ENCODE measurements around the gene INPP5E. TPM values are rescaled to one million over a fixed set of nuclear protein-coding genes. Genes with fewer than 3 reads are reported as not detected.

INPP5E gene
- total and polyA plus RNA-seq, 8 donors, result 3.2 to 32.1 (median 8.6) TPM

DNA sequence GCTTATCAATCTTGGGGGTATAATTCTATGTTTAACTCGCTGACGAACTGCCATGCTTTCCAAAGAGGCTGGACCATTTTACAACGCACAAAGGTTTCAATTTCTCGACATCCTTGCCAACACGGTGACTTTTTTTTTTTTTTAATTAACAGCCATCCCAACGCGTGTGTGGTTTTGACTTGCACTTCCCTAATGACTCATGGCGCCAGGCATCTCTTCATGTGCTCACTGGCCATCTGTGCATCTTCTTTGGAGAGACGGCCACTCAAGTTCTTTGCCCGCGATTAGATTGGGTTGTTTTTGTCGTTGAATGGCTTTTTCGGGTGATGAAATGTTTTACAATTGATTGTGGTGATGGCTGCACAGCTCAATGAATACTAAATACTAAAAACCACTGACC, 53.6 kb downstream of the INPP5E start:
- Histone ChIP-seq H3K9me3 (no peaks in the 10 kb centered on the region), H3K27ac (no peak overlapping the region), H3K27me3 (no peaks in the 10 kb centered on the region), H3K4me1 (no peaks in the 10 kb centered on the region), H3K4me3 (no peak overlapping the region), H3K36me3 (peaks cover 35 to 100% (median 99%) of the 10 kb centered on the region in 4 donors)
- WGBS, 5 donors, result 82 to 91% (median 88%) methylated on average over 13 of the region's 13 CpGs
- intact Hi-C loops (cut with DNase I; ENCODE audit: low total_unique reads), result no loop called here
- DNase-seq, result no peak
- TF ChIP-seq POLR2A (IDR thresholded peaks at IDR 0.05), result no peak
- TF ChIP-seq EP300 (IDR thresholded peaks at IDR 0.05), result no peak
- TF ChIP-seq POLR2AphosphoS5 (IDR thresholded peaks at IDR 0.05), result no peak
- TF ChIP-seq, protein P1, sequence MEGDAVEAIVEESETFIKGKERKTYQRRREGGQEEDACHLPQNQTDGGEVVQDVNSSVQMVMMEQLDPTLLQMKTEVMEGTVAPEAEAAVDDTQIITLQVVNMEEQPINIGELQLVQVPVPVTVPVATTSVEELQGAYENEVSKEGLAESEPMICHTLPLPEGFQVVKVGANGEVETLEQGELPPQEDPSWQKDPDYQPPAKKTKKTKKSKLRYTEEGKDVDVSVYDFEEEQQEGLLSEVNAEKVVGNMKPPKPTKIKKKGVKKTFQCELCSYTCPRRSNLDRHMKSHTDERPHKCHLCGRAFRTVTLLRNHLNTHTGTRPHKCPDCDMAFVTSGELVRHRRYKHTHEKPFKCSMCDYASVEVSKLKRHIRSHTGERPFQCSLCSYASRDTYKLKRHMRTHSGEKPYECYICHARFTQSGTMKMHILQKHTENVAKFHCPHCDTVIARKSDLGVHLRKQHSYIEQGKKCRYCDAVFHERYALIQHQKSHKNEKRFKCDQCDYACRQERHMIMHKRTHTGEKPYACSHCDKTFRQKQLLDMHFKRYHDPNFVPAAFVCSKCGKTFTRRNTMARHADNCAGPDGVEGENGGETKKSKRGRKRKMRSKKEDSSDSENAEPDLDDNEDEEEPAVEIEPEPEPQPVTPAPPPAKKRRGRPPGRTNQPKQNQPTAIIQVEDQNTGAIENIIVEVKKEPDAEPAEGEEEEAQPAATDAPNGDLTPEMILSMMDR (IDR thresholded peaks at IDR 0.05), result no peak

DNA sequence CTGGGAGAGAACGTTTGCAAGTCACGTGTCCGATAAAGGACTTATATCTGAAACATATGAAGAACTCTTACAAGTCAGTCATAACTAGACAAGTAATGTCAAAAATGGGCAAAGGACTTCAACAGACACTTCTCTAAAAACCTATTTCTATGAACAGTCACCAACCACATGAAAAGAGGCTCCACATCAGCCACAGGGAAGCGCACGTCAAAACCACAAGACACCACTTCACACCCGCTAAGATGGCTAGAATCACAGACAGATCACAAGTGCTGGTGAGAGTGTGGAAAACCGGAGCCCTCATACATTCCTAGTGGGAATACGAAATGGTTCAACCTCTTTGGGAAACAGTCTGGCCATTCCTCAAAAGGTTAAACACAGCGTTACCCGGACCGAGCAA, 54.6 kb downstream of the INPP5E start:
- Histone ChIP-seq H3K4me1 (no peaks in the 10 kb centered on the region), H3K36me3 (peaks cover 45 to 100% (median 100%) of the 10 kb centered on the region in 4 donors), H3K27me3 (no peaks in the 10 kb centered on the region), H3K27ac (no peak overlapping the region), H3K4me3 (no peak overlapping the region), H3K9me3 (no peaks in the 10 kb centered on the region)
- TF ChIP-seq EP300 (IDR thresholded peaks at IDR 0.05) (no peak), POLR2A (IDR thresholded peaks at IDR 0.05) (no peak), POLR2AphosphoS5 (IDR thresholded peaks at IDR 0.05) (no peak)
- TF ChIP-seq, protein P1 (IDR thresholded peaks at IDR 0.05), result no peak
- DNase-seq, result no peak
- 74 to 89% (median 85%) methylated on average over 11 of the region's 11 CpGs for WGBS, 5 donors
- intact Hi-C loops (cut with DNase I; ENCODE audit: low total_unique reads), result no loop called here

DNA sequence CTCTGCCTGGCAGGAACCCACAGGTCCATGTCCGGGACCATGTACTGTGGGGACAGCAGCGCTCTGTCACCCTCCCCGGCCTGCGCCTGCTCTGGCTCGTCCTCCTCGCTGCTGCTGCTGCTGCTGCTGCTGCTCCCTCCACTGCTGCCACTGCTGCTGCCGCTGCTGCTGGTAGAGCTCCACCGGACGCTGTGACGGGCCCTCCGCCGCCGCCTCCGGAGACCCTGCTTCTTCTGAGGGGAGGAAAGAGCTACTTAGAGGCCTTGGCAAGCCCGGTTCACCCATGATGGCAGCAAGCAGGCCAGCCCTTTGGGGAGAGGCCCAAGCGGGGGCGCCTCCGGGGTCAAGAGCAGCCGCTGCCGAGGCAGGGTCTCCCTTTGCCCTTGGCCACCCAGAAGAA, 56.2 kb downstream of the INPP5E start:
- H3K4me1 ChIP-seq, result no peaks in the 10 kb centered on the region
- TF ChIP-seq POLR2A (IDR thresholded peaks at IDR 0.05), result no peak
- TF ChIP-seq POLR2AphosphoS5 (IDR thresholded peaks at IDR 0.05), result no peak
- TF ChIP-seq EP300 (IDR thresholded peaks at IDR 0.05), result no peak
- H3K4me3 ChIP-seq, result no peak overlapping the region
- H3K27ac ChIP-seq, result no peak overlapping the region
- WGBS, 5 donors, result 96 to 98% (median 97%) methylated on average over 8 to 20 of the region's 20 CpGs
- intact Hi-C loops (cut with DNase I; ENCODE audit: low total_unique reads), result no loop called here
- H3K9me3 ChIP-seq, result no peaks in the 10 kb centered on the region
- no peak for DNase-seq
- H3K27me3 ChIP-seq, result no peaks in the 10 kb centered on the region
- peaks cover 39 to 100% (median 100%) of the 10 kb centered on the region in 4 donors for H3K36me3 ChIP-seq

DNA sequence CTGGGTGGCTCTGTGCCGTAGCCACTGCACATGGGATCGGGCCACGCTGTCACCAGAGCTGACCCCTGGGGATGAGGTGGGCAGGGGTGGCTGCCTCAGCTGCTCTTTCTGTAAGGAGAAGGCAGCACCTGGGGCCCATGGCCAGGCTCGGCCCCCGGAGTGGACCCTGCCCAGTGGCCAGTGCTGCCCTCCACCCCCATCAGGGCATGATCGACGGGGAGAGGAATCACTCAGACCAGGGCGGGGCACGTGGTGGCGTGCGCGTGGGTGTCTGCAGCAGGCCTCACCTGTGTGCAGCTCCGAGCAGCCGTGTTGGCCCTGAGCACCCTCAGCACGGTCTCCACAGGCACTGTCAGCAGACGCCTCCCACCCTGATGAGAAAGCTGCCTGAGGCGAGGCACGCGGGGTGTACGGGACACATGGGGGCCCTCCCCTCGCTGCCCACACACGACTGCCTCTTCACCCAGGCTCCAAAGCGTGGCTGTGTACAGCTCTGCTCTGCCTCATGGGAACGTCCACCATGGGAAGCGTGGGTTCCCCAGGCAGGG, 57.6 kb downstream of the INPP5E start:
- Histone ChIP-seq H3K4me1 (no peaks in the 10 kb centered on the region), H3K36me3 (peaks cover 34 to 95% (median 93%) of the 10 kb centered on the region in 4 donors), H3K27ac (no peak overlapping the region), H3K4me3 (no peak overlapping the region), H3K9me3 (no peaks in the 10 kb centered on the region), H3K27me3 (no peaks in the 10 kb centered on the region)
- intact Hi-C loops (cut with DNase I; ENCODE audit: low total_unique reads), result no loop called here
- no peak for TF ChIP-seq EP300 (IDR thresholded peaks at IDR 0.05)
- no peak for TF ChIP-seq POLR2A (IDR thresholded peaks at IDR 0.05)
- TF ChIP-seq, protein P1 (IDR thresholded peaks at IDR 0.05), result no peak
- TF ChIP-seq POLR2AphosphoS5 (IDR thresholded peaks at IDR 0.05), result no peak
- 83 to 97% (median 92%) methylated on average over 9 to 25 of the region's 25 CpGs for WGBS, 5 donors
- no peak for DNase-seq

DNA sequence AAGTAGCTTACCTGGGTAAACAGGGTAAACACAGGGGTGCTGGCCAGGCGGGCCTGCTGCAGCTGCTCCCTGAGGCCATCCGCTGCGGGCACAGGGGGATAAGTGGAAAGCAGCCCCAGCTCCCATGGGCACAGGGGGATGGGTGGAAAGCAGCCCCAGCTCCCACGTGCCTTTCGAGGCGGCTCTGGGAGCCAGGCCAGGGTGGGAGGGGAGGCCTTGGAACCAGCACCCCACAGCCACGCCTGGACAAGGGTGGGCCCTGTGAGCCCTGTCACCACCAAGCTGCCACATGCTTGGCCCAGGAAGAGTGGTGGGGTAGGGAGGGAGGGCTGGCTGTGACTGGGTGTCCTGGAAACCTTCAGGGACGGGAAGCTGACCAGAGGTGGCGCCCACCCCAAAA, 58.3 kb downstream of the INPP5E start:
- TF ChIP-seq EP300 (IDR thresholded peaks at IDR 0.05) (no peak), POLR2AphosphoS5 (IDR thresholded peaks at IDR 0.05) (no peak), POLR2A (IDR thresholded peaks at IDR 0.05) (no peak)
- TF ChIP-seq, protein P1 (IDR thresholded peaks at IDR 0.05), result no peak
- no peak for DNase-seq
- Histone ChIP-seq H3K9me3 (no peaks in the 10 kb centered on the region), H3K4me1 (no peaks in the 10 kb centered on the region), H3K4me3 (no peak overlapping the region), H3K36me3 (peaks cover 34 to 88% (median 86%) of the 10 kb centered on the region in 4 donors), H3K27ac (no peak overlapping the region), H3K27me3 (no peaks in the 10 kb centered on the region)
- WGBS, 5 donors, result 78 to 88% (median 84%) methylated on average over 8 to 9 of the region's 9 CpGs
- intact Hi-C loops (cut with DNase I; ENCODE audit: low total_unique reads), result no loop called here
